ENCODE results near the gene MRPS10.
"Not testable (repeated sequence)": the region's sequence is repeated elsewhere in the genome, so short reads cannot be mapped to it uniquely, and the experiment has no call there.

MRPS10 gene

GRCh38 chr6:42237857-42238256 lies 20.2 kb upstream of the MRPS10 start:
- no peak for DNase-seq (ENCODE audit: low read depth)

GRCh38 chr6:42236682-42237473 lies 19.2 kb upstream of the MRPS10 start:
- no peak for DNase-seq (ENCODE audit: low read depth)

GRCh38 chr6:42236030-42236429 lies 18.4 kb upstream of the MRPS10 start:
- DNase-seq (ENCODE audit: low read depth) = no peak

GRCh38 chr6:42232035-42232434 lies 14.4 kb upstream of the MRPS10 start:
- no peak for DNase-seq (ENCODE audit: low read depth)

GRCh38 chr6:42230345-42231321 lies 13.0 kb upstream of the MRPS10 start:
- DNase-seq (ENCODE audit: low read depth) = no peak

- no peak for DNase-seq (ENCODE audit: low read depth)
These were observed 12.0 kb upstream of the MRPS10 start for GRCh38 chr6:42229506-42230119.

GRCh38 chr6:42228305-42228704 lies 10.6 kb upstream of the MRPS10 start:
- DNase-seq (ENCODE audit: low read depth) = no peak

- no peak for DNase-seq (ENCODE audit: low read depth)
These were observed 9.7 kb upstream of the MRPS10 start for GRCh38 chr6:42227173-42227850.

GRCh38 chr6:42226645-42227143 lies 9.0 kb upstream of the MRPS10 start:
- DNase-seq (ENCODE audit: low read depth) = no peak

GRCh38 chr6:42226161-42226611 lies 8.5 kb upstream of the MRPS10 start:
- no peak for DNase-seq (ENCODE audit: low read depth)

- no peak for DNase-seq (ENCODE audit: low read depth)
These were observed 7.8 kb upstream of the MRPS10 start for GRCh38 chr6:42225419-42225818.

- no peak for DNase-seq (ENCODE audit: low read depth)
These were observed 7.3 kb upstream of the MRPS10 start for GRCh38 chr6:42225029-42225339.

- no peak for DNase-seq (ENCODE audit: low read depth)
These were observed 6.8 kb upstream of the MRPS10 start for GRCh38 chr6:42224222-42225028.

- no peak for DNase-seq (ENCODE audit: low read depth)
These were observed 4.8 kb upstream of the MRPS10 start for GRCh38 chr6:42222448-42222847.

GRCh38 chr6:42221546-42221945 lies 3.9 kb upstream of the MRPS10 start:
- no peak for DNase-seq (ENCODE audit: low read depth)

GRCh38 chr6:42220807-42221206 lies 3.1 kb upstream of the MRPS10 start:
- DNase-seq (ENCODE audit: low read depth) = no peak

GRCh38 chr6:42217157-42217518 lies 523 bp downstream of the MRPS10 start:
- no peak for DNase-seq (ENCODE audit: low read depth)

GRCh38 chr6:42216495-42216894 lies 1.2 kb downstream of the MRPS10 start:
- DNase-seq (ENCODE audit: low read depth) = not testable (repeated sequence)

- no peak for DNase-seq (ENCODE audit: low read depth)
These were observed 5.2 kb downstream of the MRPS10 start for GRCh38 chr6:42212442-42212841.

GRCh38 chr6:42211726-42212125 lies 5.9 kb downstream of the MRPS10 start:
- DNase-seq (ENCODE audit: low read depth) = no peak

- no peak for DNase-seq (ENCODE audit: low read depth)
These were observed 7.1 kb downstream of the MRPS10 start for GRCh38 chr6:42210551-42210950.

Measured in activated gamma-delta T cell treated with anti-CD3 and anti-CD28 coated beads, Interleukin-2, amount 50 U/mL, for 16 hours (primary cell).